ENCODE data around the gene SDHAF2.
"Not testable (repeated sequence)": the region's sequence is repeated elsewhere in the genome, so short reads cannot be mapped to it uniquely, and the experiment has no call there.

The SDHAF2 gene

DNA sequence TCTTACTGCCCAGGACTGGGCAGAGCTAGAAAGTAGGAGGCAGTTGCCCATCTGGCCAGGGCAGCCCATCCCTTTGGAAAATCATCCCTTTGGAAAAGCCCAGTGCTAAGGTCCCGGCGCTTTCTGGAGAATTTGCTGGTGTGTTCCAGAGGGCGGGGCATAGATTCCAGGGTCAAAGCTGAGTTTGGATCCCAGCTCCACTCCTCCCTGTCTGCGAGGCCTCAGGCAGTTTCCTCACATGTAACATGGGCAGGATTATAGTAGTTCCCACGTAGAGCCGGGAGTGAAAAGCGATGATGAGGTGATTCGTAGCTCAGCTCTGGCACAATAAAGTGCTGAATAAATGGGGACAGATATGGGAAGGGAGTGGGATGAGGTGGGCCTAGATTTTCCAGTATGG, 47.2 kb downstream of the SDHAF2 start:
- Histone ChIP-seq H4K12ac (ENCODE audit: low read depth, low read length) (no peak overlapping the region), H3K4me3 (ENCODE audit: low read depth, low read length) (no peak overlapping the region), H3K27ac (ENCODE audit: low read depth, low read length) (no peak overlapping the region), H2AK5ac (ENCODE audit: low read length) (no peak overlapping the region), H3K36me3 (ENCODE audit: control insufficient read depth in 1 of 2, insufficient read depth in 2 of 2, low read length in 2 of 2) (no peaks in the 10 kb centered on the region), H4K8ac (ENCODE audit: low read depth, low read length) (no peak overlapping the region), H3K9me3 (ENCODE audit: insufficient read depth, low read depth, low read length) (no peaks in the 10 kb centered on the region), H3K18ac (ENCODE audit: low read length) (no peak overlapping the region), H2BK120ac (ENCODE audit: insufficient read depth, low read length, poor library complexity) (no peak overlapping the region), H2BK5ac (ENCODE audit: low read depth, low read length, poor library complexity) (no peak overlapping the region), H3K79me2 (ENCODE audit: control insufficient read depth, insufficient read depth, low read length, poor library complexity) (no peaks in the 10 kb centered on the region), H3K27me3 (ENCODE audit: insufficient read depth, low read length) (no peaks in the 10 kb centered on the region), H3K4ac (ENCODE audit: low read depth, low read length) (no peak overlapping the region), H3K79me1 (ENCODE audit: low read length) (peaks cover 3% of the 10 kb centered on the region), H2AFZ (ENCODE audit: insufficient read depth, low read length, poor library complexity) (no peak overlapping the region), H3K14ac (ENCODE audit: low read length) (no peak overlapping the region), H3K4me1 (ENCODE audit: control insufficient read depth in 1 of 2, insufficient read depth in 2 of 2, low read length in 2 of 2) (peaks cover 12 to 15% of the 10 kb centered on the region in 2 experiments), H2BK12ac (ENCODE audit: low read length) (no peak overlapping the region), H3K4me2 (ENCODE audit: low read length) (no peak overlapping the region), H3K23ac (ENCODE audit: low read length) (no peak overlapping the region), H3K9ac (ENCODE audit: low read length) (no peak overlapping the region), H4K91ac (ENCODE audit: low read depth, low read length) (no peak overlapping the region)
- DNase-seq, result no peak
- WGBS (ENCODE audit: extremely low coverage, insufficient coverage, insufficient read length), result no CpG with 5 or more reads among the region's 8 CpGs

DNA sequence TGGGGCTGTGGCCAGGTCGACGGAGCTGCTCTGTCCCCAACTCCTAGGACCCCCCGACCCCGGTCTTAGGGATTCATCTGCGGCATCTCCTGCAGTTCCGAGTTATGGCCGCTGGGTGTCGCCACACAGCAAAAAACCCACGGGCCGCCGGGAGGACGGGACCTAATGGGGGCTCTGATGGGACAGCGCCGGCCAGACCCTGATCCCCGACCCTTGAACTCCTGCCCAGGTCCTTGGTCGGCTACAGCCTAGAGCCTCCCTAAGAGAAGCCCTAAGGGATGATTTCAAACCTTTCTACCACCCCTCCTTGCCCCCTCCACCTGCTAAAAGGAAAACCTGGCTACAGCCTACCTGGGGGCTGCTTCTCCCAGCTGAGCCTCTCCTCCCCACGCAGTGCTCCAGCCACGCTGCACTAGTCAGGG, 47.8 kb downstream of the SDHAF2 start:
- peak; percentile 13 to 56 for DNase-seq
- Histone ChIP-seq H3K9me3 (ENCODE audit: insufficient read depth, low read depth, low read length) (no peaks in the 10 kb centered on the region), H3K18ac (ENCODE audit: low read length) (no peak overlapping the region), H2BK120ac (ENCODE audit: insufficient read depth, low read length, poor library complexity) (no peak overlapping the region), H3K14ac (ENCODE audit: low read length) (peak overlapping the region; percentile 32), H3K36me3 (ENCODE audit: control insufficient read depth in 1 of 2, insufficient read depth in 2 of 2, low read length in 2 of 2) (no peaks in the 10 kb centered on the region), H4K8ac (ENCODE audit: low read depth, low read length) (peak overlapping the region; percentile 49), H3K27ac (ENCODE audit: low read depth, low read length) (no peak overlapping the region), H3K23ac (ENCODE audit: low read length) (no peak overlapping the region), H3K79me2 (ENCODE audit: control insufficient read depth, insufficient read depth, low read length, poor library complexity) (no peaks in the 10 kb centered on the region), H3K27me3 (ENCODE audit: insufficient read depth, low read length) (no peaks in the 10 kb centered on the region), H2AFZ (ENCODE audit: insufficient read depth, low read length, poor library complexity) (no peak overlapping the region), H2AK5ac (ENCODE audit: low read length) (peak overlapping the region; percentile 66), H4K91ac (ENCODE audit: low read depth, low read length) (no peak overlapping the region), H2BK12ac (ENCODE audit: low read length) (no peak overlapping the region), H3K4me3 (ENCODE audit: low read depth, low read length) (no peak overlapping the region), H3K4ac (ENCODE audit: low read depth, low read length) (no peak overlapping the region), H2BK5ac (ENCODE audit: low read depth, low read length, poor library complexity) (no peak overlapping the region), H3K4me2 (ENCODE audit: low read length) (no peak overlapping the region), H3K9ac (ENCODE audit: low read length) (no peak overlapping the region), H4K12ac (ENCODE audit: low read depth, low read length) (no peak overlapping the region), H3K79me1 (ENCODE audit: low read length) (peaks cover 2% of the 10 kb centered on the region), H3K4me1 (ENCODE audit: control insufficient read depth in 1 of 2, insufficient read depth in 2 of 2, low read length in 2 of 2) (peaks cover 12 to 18% of the 10 kb centered on the region in 2 experiments)
- no CpG with 5 or more reads among the region's 18 CpGs for WGBS (ENCODE audit: extremely low coverage, insufficient coverage, insufficient read length)

DNA sequence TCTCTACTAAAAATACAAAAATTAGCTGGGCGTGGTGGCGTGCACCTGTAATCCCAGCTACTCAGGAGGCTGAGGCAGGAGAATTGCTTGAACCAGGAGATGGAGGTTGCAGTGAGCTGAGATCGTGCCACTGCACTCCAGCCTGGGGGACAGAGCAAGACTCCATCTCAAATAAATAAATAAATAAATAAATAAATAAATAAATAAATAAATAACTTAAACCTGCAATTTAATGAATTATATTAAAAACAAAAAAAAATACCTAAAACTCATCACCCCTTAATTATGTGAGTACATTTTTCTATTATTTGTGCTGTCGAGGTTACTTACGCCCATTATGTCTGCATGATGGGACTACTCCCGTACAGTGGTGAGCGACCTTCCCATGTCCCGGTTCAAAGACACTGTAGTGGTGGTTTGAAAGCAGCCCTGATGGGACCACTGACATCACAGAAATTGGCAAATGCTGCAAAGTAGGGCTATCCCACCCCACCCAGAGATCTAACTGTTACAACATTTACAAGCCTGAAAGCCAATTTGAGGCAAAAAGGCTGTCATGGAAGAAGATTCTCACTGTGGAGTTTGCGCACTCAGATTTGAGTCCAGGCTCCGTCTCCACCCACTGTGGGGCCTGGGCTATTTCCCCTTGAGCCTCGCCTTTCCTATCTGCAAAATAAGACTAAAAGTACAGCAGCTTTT, 49.6 kb downstream of the SDHAF2 start:
- not testable (repeated sequence) for H4K12ac ChIP-seq (ENCODE audit: low read depth, low read length); DNase-seq; H3K27ac ChIP-seq (ENCODE audit: low read depth, low read length); H2AFZ ChIP-seq (ENCODE audit: insufficient read depth, low read length, poor library complexity); H3K4me2 ChIP-seq (ENCODE audit: low read length); H3K27me3 ChIP-seq (ENCODE audit: insufficient read depth, low read length); H2BK120ac ChIP-seq (ENCODE audit: insufficient read depth, low read length, poor library complexity); H4K91ac ChIP-seq (ENCODE audit: low read depth, low read length); H3K4me3 ChIP-seq (ENCODE audit: low read depth, low read length); H2AK5ac ChIP-seq (ENCODE audit: low read length); H3K79me1 ChIP-seq (ENCODE audit: low read length); H3K9me3 ChIP-seq (ENCODE audit: insufficient read depth, low read depth, low read length); H3K36me3 ChIP-seq (ENCODE audit: control insufficient read depth in 1 of 2, insufficient read depth in 2 of 2, low read length in 2 of 2); H3K9ac ChIP-seq (ENCODE audit: low read length); H2BK12ac ChIP-seq (ENCODE audit: low read length); H3K23ac ChIP-seq (ENCODE audit: low read length); H3K18ac ChIP-seq (ENCODE audit: low read length); H3K4ac ChIP-seq (ENCODE audit: low read depth, low read length); H3K79me2 ChIP-seq (ENCODE audit: control insufficient read depth, insufficient read depth, low read length, poor library complexity); H3K14ac ChIP-seq (ENCODE audit: low read length); H2BK5ac ChIP-seq (ENCODE audit: low read depth, low read length, poor library complexity); H4K8ac ChIP-seq (ENCODE audit: low read depth, low read length)
- H3K4me1 ChIP-seq (ENCODE audit: control insufficient read depth in 1 of 2, insufficient read depth in 2 of 2, low read length in 2 of 2), result peaks cover 8 to 15% of the 10 kb centered on the region in 2 experiments
- WGBS (ENCODE audit: extremely low coverage, insufficient coverage, insufficient read length), result no CpG with 5 or more reads among the region's 11 CpGs

DNA sequence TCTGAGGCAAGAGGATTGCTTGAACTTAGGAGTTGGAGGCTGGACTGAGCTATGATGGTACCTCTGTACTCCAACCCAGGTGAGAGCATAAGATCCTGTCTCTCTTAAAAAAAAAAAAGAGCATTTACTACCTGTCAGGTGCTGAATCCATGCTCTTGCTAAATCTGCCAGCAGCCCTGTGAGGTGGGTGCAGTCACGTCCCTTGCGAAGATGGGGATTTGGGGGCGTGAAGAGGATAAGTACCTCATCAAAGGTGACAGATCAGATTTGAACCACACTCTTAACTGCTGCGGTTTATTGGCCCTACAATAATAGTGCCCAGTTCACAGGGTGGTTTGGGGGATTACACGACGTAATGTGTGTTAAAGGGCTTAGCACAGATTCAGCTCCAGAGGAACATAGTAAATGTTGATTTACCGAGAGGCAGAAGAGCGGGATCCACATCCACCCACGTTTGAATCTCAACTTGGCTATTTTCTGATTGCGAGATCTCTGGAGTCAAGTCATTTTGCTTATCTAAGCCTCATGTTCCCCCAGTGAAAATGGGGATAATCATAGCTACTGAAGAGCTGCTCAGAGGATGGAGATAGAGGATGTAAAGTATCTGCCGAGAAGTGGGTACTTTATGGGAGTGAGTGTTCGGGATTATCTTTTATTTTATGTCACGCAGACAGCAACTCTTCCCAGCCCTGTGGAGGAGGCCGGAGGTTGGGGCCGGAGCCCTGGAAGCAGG, 50.5 kb downstream of the SDHAF2 start:
- H2BK5ac ChIP-seq (ENCODE audit: low read depth, low read length, poor library complexity), result no peak overlapping the region
- H3K4ac ChIP-seq (ENCODE audit: low read depth, low read length), result no peak overlapping the region
- no peak for DNase-seq
- H3K79me2 ChIP-seq (ENCODE audit: control insufficient read depth, insufficient read depth, low read length, poor library complexity), result no peaks in the 10 kb centered on the region
- no peaks in the 10 kb centered on the region for H3K79me1 ChIP-seq (ENCODE audit: low read length)
- H3K23ac ChIP-seq (ENCODE audit: low read length), result no peak overlapping the region
- H3K4me1 ChIP-seq (ENCODE audit: control insufficient read depth in 1 of 2, insufficient read depth in 2 of 2, low read length in 2 of 2), result peaks cover 8 to 13% of the 10 kb centered on the region in 2 experiments
- no peak overlapping the region for H3K9ac ChIP-seq (ENCODE audit: low read length)
- no peak overlapping the region for H2AK5ac ChIP-seq (ENCODE audit: low read length)
- no peak overlapping the region for H4K91ac ChIP-seq (ENCODE audit: low read depth, low read length)
- no peak overlapping the region for H2AFZ ChIP-seq (ENCODE audit: insufficient read depth, low read length, poor library complexity)
- H3K4me3 ChIP-seq (ENCODE audit: low read depth, low read length), result no peak overlapping the region
- H3K14ac ChIP-seq (ENCODE audit: low read length), result no peak overlapping the region
- H2BK120ac ChIP-seq (ENCODE audit: insufficient read depth, low read length, poor library complexity), result no peak overlapping the region
- peaks cover under 1% of the 10 kb centered on the region for H3K9me3 ChIP-seq (ENCODE audit: insufficient read depth, low read depth, low read length)
- H2BK12ac ChIP-seq (ENCODE audit: low read length), result no peak overlapping the region
- no peak overlapping the region for H3K27ac ChIP-seq (ENCODE audit: low read depth, low read length)
- H3K36me3 ChIP-seq (ENCODE audit: control insufficient read depth in 1 of 2, insufficient read depth in 2 of 2, low read length in 2 of 2), result no peaks in the 10 kb centered on the region
- H3K18ac ChIP-seq (ENCODE audit: low read length), result no peak overlapping the region
- H3K4me2 ChIP-seq (ENCODE audit: low read length), result no peak overlapping the region
- H3K27me3 ChIP-seq (ENCODE audit: insufficient read depth, low read length), result no peaks in the 10 kb centered on the region
- no CpG with 5 or more reads among the region's 15 CpGs for WGBS (ENCODE audit: extremely low coverage, insufficient coverage, insufficient read length)
- no peak overlapping the region for H4K12ac ChIP-seq (ENCODE audit: low read depth, low read length)
- H4K8ac ChIP-seq (ENCODE audit: low read depth, low read length), result no peak overlapping the region
